HL-60 (cell line): ENCODE results near the gene CABLES2.

Experiments
- GABPA ChIP-seq: IDR thresholded peaks from 2 replicates; pipeline ENCODE4 v1.6.1; 2012; ENCODE audit warnings: low read depth
- POLR2AphosphoS5 ChIP-seq: IDR thresholded peaks from 2 replicates; pipeline ENCODE4 v1.6.1; 2012; ENCODE audit warnings: low read depth
- TF ChIP-seq, protein P1 (sequence below): IDR thresholded peaks from one replicate; pipeline ENCODE4 v1.5.1; 2011; ENCODE audit warnings: low read length, control low read depth, inconsistent platforms; ENCODE audit not compliant: insufficient read depth
- TF ChIP-seq, protein P2 (sequence below): IDR thresholded peaks from 2 replicates; pipeline ENCODE4 v1.6.1; 2012; ENCODE audit warnings: low read depth; ENCODE audit not compliant: insufficient replicate concordance

- TF ChIP-seq, protein P1, sequence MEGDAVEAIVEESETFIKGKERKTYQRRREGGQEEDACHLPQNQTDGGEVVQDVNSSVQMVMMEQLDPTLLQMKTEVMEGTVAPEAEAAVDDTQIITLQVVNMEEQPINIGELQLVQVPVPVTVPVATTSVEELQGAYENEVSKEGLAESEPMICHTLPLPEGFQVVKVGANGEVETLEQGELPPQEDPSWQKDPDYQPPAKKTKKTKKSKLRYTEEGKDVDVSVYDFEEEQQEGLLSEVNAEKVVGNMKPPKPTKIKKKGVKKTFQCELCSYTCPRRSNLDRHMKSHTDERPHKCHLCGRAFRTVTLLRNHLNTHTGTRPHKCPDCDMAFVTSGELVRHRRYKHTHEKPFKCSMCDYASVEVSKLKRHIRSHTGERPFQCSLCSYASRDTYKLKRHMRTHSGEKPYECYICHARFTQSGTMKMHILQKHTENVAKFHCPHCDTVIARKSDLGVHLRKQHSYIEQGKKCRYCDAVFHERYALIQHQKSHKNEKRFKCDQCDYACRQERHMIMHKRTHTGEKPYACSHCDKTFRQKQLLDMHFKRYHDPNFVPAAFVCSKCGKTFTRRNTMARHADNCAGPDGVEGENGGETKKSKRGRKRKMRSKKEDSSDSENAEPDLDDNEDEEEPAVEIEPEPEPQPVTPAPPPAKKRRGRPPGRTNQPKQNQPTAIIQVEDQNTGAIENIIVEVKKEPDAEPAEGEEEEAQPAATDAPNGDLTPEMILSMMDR, result no peak
- TF ChIP-seq, protein P2, sequence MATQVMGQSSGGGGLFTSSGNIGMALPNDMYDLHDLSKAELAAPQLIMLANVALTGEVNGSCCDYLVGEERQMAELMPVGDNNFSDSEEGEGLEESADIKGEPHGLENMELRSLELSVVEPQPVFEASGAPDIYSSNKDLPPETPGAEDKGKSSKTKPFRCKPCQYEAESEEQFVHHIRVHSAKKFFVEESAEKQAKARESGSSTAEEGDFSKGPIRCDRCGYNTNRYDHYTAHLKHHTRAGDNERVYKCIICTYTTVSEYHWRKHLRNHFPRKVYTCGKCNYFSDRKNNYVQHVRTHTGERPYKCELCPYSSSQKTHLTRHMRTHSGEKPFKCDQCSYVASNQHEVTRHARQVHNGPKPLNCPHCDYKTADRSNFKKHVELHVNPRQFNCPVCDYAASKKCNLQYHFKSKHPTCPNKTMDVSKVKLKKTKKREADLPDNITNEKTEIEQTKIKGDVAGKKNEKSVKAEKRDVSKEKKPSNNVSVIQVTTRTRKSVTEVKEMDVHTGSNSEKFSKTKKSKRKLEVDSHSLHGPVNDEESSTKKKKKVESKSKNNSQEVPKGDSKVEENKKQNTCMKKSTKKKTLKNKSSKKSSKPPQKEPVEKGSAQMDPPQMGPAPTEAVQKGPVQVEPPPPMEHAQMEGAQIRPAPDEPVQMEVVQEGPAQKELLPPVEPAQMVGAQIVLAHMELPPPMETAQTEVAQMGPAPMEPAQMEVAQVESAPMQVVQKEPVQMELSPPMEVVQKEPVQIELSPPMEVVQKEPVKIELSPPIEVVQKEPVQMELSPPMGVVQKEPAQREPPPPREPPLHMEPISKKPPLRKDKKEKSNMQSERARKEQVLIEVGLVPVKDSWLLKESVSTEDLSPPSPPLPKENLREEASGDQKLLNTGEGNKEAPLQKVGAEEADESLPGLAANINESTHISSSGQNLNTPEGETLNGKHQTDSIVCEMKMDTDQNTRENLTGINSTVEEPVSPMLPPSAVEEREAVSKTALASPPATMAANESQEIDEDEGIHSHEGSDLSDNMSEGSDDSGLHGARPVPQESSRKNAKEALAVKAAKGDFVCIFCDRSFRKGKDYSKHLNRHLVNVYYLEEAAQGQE, result no peak
- TF ChIP-seq GABPA (no peak), POLR2AphosphoS5 (no peak)
Measured at GRCh38 chr20:62361799-62362589, 45.1 kb downstream of the CABLES2 start.
